Liver (tissue), 9 donors: ENCODE measurements around the gene TBC1D21. TPM values are rescaled to one million over a fixed set of nuclear protein-coding genes. Genes with fewer than 3 reads are reported as not detected.

ENCODE experiments used
- DNase-seq: peaks from one replicate; pipeline ENCODE4 v3.0.0-alpha.2; 2017; ENCODE audit warnings: low spot score
- H3K27ac ChIP-seq, 2 donors: one replicate each; pipeline ENCODE4 v1.7.0; 2013; ENCODE audit warnings: inconsistent platforms in 2 of 2, low read length in 2 of 2, control low read depth in 1 of 2, low read depth in 1 of 2, mild to moderate bottlenecking in 1 of 2
- H3K27me3 ChIP-seq, 4 donors: one replicate each; pipeline versions ENCODE4 v1.6.1 to v1.7.0; 2013; ENCODE audit warnings: low read length in 3 of 4, inconsistent platforms in 1 of 4, mild to moderate bottlenecking in 1 of 4, moderate library complexity in 1 of 4; ENCODE audit not compliant: control insufficient read depth in 4 of 4, insufficient read depth in 4 of 4
- H3K36me3 ChIP-seq, 4 donors: one replicate each; pipeline versions ENCODE4 v1.6.1 to v1.7.0; 2013; ENCODE audit warnings: low read length in 3 of 4, mild to moderate bottlenecking in 3 of 4, low read depth in 1 of 4, moderate library complexity in 1 of 4; ENCODE audit not compliant: control insufficient read depth in 4 of 4, insufficient read depth in 3 of 4
- H3K4me1 ChIP-seq, 4 donors: one replicate each; pipeline versions ENCODE4 v1.6.1 to v1.7.0; 2013; ENCODE audit warnings: low read length in 3 of 4, mild to moderate bottlenecking in 3 of 4, moderate library complexity in 1 of 4; ENCODE audit not compliant: control insufficient read depth in 4 of 4, insufficient read depth in 4 of 4
- H3K4me3 ChIP-seq, 3 donors: one replicate each; pipeline versions ENCODE4 v1.6.1 to v1.7.0; 2013; ENCODE audit warnings: low read length in 3 of 3, control low read depth in 1 of 3, low read depth in 1 of 3, mild to moderate bottlenecking in 1 of 3
- H3K9ac ChIP-seq, 2 donors: one replicate each; pipeline ENCODE4 v1.7.0; 2013; ENCODE audit warnings: low read length in 2 of 2, mild to moderate bottlenecking in 2 of 2, moderate library complexity in 2 of 2, control low read depth in 1 of 2, low read depth in 1 of 2
- H3K9me3 ChIP-seq, 4 donors: one replicate each; pipeline versions ENCODE4 v1.6.1 to v1.7.0; 2013; ENCODE audit warnings: low read length in 3 of 4; ENCODE audit not compliant: control insufficient read depth in 4 of 4
- ATF3 ChIP-seq: IDR thresholded peaks from 2 replicates; pipeline ENCODE4 v1.6.1; 2016; ENCODE audit warnings: antibody characterized with exemption
- CTCF ChIP-seq: fragments of 150-350 bp; IDR thresholded peaks from 2 replicates; pipeline ENCODE4 v1.5.1; 2017; ENCODE audit warnings: improper control_type of control experiment, low read depth, low read length; ENCODE audit not compliant: missing input control
- EGR1 ChIP-seq, 2 donors: IDR thresholded peaks; 2 replicates each; pipeline ENCODE4 v1.6.1; 2016 to 2018; ENCODE audit warnings: antibody characterized with exemption in 2 of 2, low read depth in 2 of 2
- FOXA1 ChIP-seq: IDR thresholded peaks from 2 replicates; pipeline ENCODE4 v1.6.1; 2016; ENCODE audit warnings: antibody characterized with exemption
- GABPA ChIP-seq, 2 donors: IDR thresholded peaks in 1 of 2; conservative IDR thresholded peaks in 1 of 2; 2 replicates each; pipeline ENCODE4 v1.6.1; 2016; ENCODE audit warnings: antibody characterized with exemption in 2 of 2, mild to moderate bottlenecking in 1 of 2, moderate library complexity in 1 of 2
- HNF4A ChIP-seq, 2 donors: conservative IDR thresholded peaks; 2 replicates each; pipeline ENCODE4 v1.6.1; 2016; ENCODE audit warnings: antibody characterized with exemption in 2 of 2, mild to moderate bottlenecking in 2 of 2
- HNF4G ChIP-seq: IDR thresholded peaks from 2 replicates; pipeline ENCODE4 v1.6.1; 2016; ENCODE audit warnings: antibody characterized with exemption
- JUND ChIP-seq, 2 donors: IDR thresholded peaks; 2 replicates each; pipeline ENCODE4 v1.6.1; 2016; ENCODE audit warnings: antibody characterized with exemption in 2 of 2
- MAX ChIP-seq: IDR thresholded peaks from 2 replicates; pipeline ENCODE4 v1.6.1; 2016; ENCODE audit warnings: antibody characterized with exemption
- NR2F2 ChIP-seq: IDR thresholded peaks from 2 replicates; pipeline ENCODE4 v1.6.1; 2016; ENCODE audit warnings: antibody characterized with exemption
- RAD21 ChIP-seq, 2 donors: IDR thresholded peaks; 2 replicates each; pipeline ENCODE4 v1.6.1; 2016; ENCODE audit warnings: antibody characterized with exemption in 2 of 2, mild to moderate bottlenecking in 2 of 2
- REST ChIP-seq: IDR thresholded peaks from 2 replicates; pipeline ENCODE4 v1.6.1; 2016; ENCODE audit warnings: antibody characterized with exemption, mild to moderate bottlenecking
- RXRA ChIP-seq, 2 donors: IDR thresholded peaks; 2 replicates each; pipeline ENCODE4 v1.6.1; 2017 to 2018; ENCODE audit warnings: antibody characterized with exemption in 2 of 2, mild to moderate bottlenecking in 1 of 2
- SP1 ChIP-seq: IDR thresholded peaks from 2 replicates; pipeline ENCODE4 v1.6.1; 2018; ENCODE audit warnings: antibody characterized with exemption, mild to moderate bottlenecking
- TAF1 ChIP-seq: conservative IDR thresholded peaks from 2 replicates; pipeline ENCODE4 v1.6.1; 2016; ENCODE audit warnings: antibody characterized with exemption, mild to moderate bottlenecking
- YY1 ChIP-seq: IDR thresholded peaks from 2 replicates; pipeline ENCODE4 v1.6.1; 2016; ENCODE audit warnings: antibody characterized with exemption, mild to moderate bottlenecking
- ZBTB33 ChIP-seq: IDR thresholded peaks from 2 replicates; pipeline ENCODE4 v1.6.1; 2016; ENCODE audit warnings: antibody characterized with exemption
- WGBS: extraction: QIAGEN DNeasy Blood & Tissue Kit; methylation state at CpG from one replicate; pipeline ENCODE4 v1.1.7; 2013; 5-methylcytosine and 5-hydroxymethylcytosine counted together
- polyA plus RNA-seq, 2 donors: library from polyadenylated mRNA; stranded (reverse) in 1 of 2; unstranded in 1 of 2; fragments of 200-250 nt in 1 of 2; fragments of >200 nt in 1 of 2; fragmentation: Nextera tagmentation in 1 of 2; extraction: Ambion mirVana in 1 of 2; gene quantifications; one replicate each; pipeline versions ENCODE4 v1.2.1 to v1.2.3, GENCODE V29; 2013 to 2015
- total RNA-seq, 2 donors: library from RNA; depleted of rRNA; stranded (reverse); fragments of >200 nt; gene quantifications; one replicate each; pipeline ENCODE4 v1.2.3, GENCODE V29; 2014
- donor health status: healthy.
- donor health status: healthy.
- donor health status: healthy.
- donor health status: healthy.
- donor health status: healthy.

The TBC1D21 gene
- total and polyA plus RNA-seq, 4 donors, result not detected

GRCh38 chr15:73889762-73890124, 16.4 kb downstream of the TBC1D21 start:
- DNase-seq, result no peak
- WGBS, result 41% methylated on average over 1 of the region's 1 CpG
- Histone ChIP-seq H3K27ac (no peak overlapping the region), H3K27me3 (no peaks in the 10 kb centered on the region), H3K36me3 (no peaks in the 10 kb centered on the region), H3K9me3 (peaks cover 0 to 13% (median 4%) of the 10 kb centered on the region in 4 donors), H3K4me1 (no peaks in the 10 kb centered on the region), H3K9ac (no peak overlapping the region), H3K4me3 (no peak overlapping the region)
- no peak for TF ChIP-seq HNF4G
- TF ChIP-seq REST, result no peak
- TF ChIP-seq CTCF, result no peak
- TF ChIP-seq RAD21 (IDR thresholded peaks at IDR 0.05), result no peak
- TF ChIP-seq GABPA (IDR thresholded peaks at IDR 0.05 in 1 of 2, conservative IDR thresholded peaks at IDR 0.05 in 1 of 2), result no peak
- no peak for TF ChIP-seq YY1
- TF ChIP-seq ATF3, result no peak
- no peak for TF ChIP-seq SP1
- no peak for TF ChIP-seq NR2F2
- TF ChIP-seq JUND (IDR thresholded peaks at IDR 0.05), result no peak
- no peak for TF ChIP-seq FOXA1
- no peak for TF ChIP-seq RXRA (IDR thresholded peaks at IDR 0.05)
- no peak for TF ChIP-seq ZBTB33
- TF ChIP-seq MAX, result no peak
- TF ChIP-seq EGR1 (IDR thresholded peaks at IDR 0.05; ENCODE audit: low read depth in 2 of 2), result no peak
- no peak for TF ChIP-seq HNF4A (conservative IDR thresholded peaks at IDR 0.05)
- no peak for TF ChIP-seq TAF1
